A549 (cell line): Measurements from ENCODE around the gene ZNF627. TPM values are rescaled to one million over a fixed set of nuclear protein-coding genes. Genes with fewer than 3 reads are reported as not detected.
A peak's percentile ranks its signal among the peaks of the same experiment; 100 is the strongest.
"Not testable (repeated sequence)": the region's sequence is repeated elsewhere in the genome, so short reads cannot be mapped to it uniquely, and the experiment has no call there.

ENCODE experiments used
- ATAC-seq, 2 experiments: fragments of 200-7000 bp in 1 of 2; fragments of >200 bp in 1 of 2; cut with Nextera tagmentation in 1 of 2; cut with Tn5 transposase in 1 of 2; 3 replicates each; pipeline versions ENCODE4 v1.8.0 to v1.9.1; 2018 to 2020; ENCODE audit warnings: mild to moderate bottlenecking in 1 of 2, moderate library complexity in 1 of 2
- CTCF ChIA-PET: fragments of 300-600 bp; sonication (Branson Sonifier 250); formaldehyde crosslinking; extraction: SDS; loops from one replicate; lab custom pipeline; 2021; ENCODE audit warnings: antibody characterized with exemption, inconsistent platforms; lab: Yijun Ruan, JAX
- POLR2A ChIA-PET: fragments of 350-600 bp; formaldehyde crosslinking; extraction: SDS; loops from one replicate; lab custom pipeline; 2021; ENCODE audit warnings: antibody characterized with exemption, inconsistent platforms; lab: Yijun Ruan, JAX
- DNase-seq, 2 experiments: peaks; one replicate each; pipeline versions ENCODE4 v3.0.0 to v3.0.0-alpha.2; 2011 to 2016; ENCODE audit warnings: low read depth in 1 of 2, low spot score in 1 of 2
- FAIRE-seq: peaks from 2 replicates; lab custom pipeline; 2011; peaks lifted over from hg19 to GRCh38; lab: Jason Lieb, UNC
- H3K27ac ChIP-seq, 2 experiments: fragments of >200 bp; sonication (Bioruptor Twin); formaldehyde crosslinking; 3 replicates each; pipeline ENCODE4 v1.5.1; 2016 to 2017
- H3K4me1 ChIP-seq: fragments of >200 bp; sonication (Bioruptor Twin); formaldehyde crosslinking; 3 replicates; pipeline ENCODE4 v1.6.1; 2016
- H3K4me2 ChIP-seq: fragments of >200 bp; sonication (Bioruptor Twin); formaldehyde crosslinking; 3 replicates; pipeline ENCODE4 v1.6.1; 2016
- H3K4me3 ChIP-seq: fragments of >200 bp; sonication (Bioruptor Twin); formaldehyde crosslinking; 3 replicates; pipeline ENCODE4 v1.5.1; 2016
- H3K9me3 ChIP-seq: fragments of >200 bp; sonication (Bioruptor Twin); formaldehyde crosslinking; 3 replicates; pipeline ENCODE4 v1.6.1; 2016
- CBX2 ChIP-seq: fragments of 200-600 bp; sonication (generic); IDR thresholded peaks from 2 replicates; pipeline ENCODE4 v1.6.1; 2016; ENCODE audit warnings: low read depth, mild to moderate bottlenecking, borderline replicate concordance
- CBX8 ChIP-seq: fragments of 200-600 bp; sonication (generic); IDR thresholded peaks from 2 replicates; pipeline ENCODE4 v1.6.1; 2016
- CEBPB ChIP-seq, 2 experiments: fragments of >200 bp in 1 of 2; sonication (Bioruptor Twin) in 1 of 2; formaldehyde crosslinking in 1 of 2; IDR thresholded peaks; 2 replicates each; pipeline ENCODE4 v1.6.1; 2012 to 2016
- FOSB ChIP-seq: fragments of 250-450 bp; sonication (Bioruptor Pico); IDR thresholded peaks from 2 replicates; pipeline ENCODE4 v1.5.0; 2020; ENCODE audit warnings: mild to moderate bottlenecking, moderate library complexity
- FOXS1 ChIP-seq: fragments of 250-450 bp; sonication (Bioruptor Pico); IDR thresholded peaks from 2 replicates; pipeline ENCODE4 v1.5.0; 2020; ENCODE audit warnings: mild to moderate bottlenecking, moderate library complexity
- HEYL ChIP-seq: fragments of 250-450 bp; sonication (Bioruptor Pico); IDR thresholded peaks from 2 replicates; pipeline ENCODE4 v1.8.0; 2021; ENCODE audit warnings: mild to moderate bottlenecking, moderate library complexity
- JUN ChIP-seq, 2 experiments: fragments of >200 bp; sonication (Bioruptor Twin); formaldehyde crosslinking; IDR thresholded peaks; 2 replicates in 1 of 2; 3 replicates in 1 of 2; pipeline ENCODE4 v1.6.1; 2016 to 2017
- KDM1A ChIP-seq: fragments of 200-600 bp; sonication (generic); IDR thresholded peaks from 2 replicates; pipeline ENCODE4 v1.6.1; 2016; ENCODE audit warnings: low read depth, mild to moderate bottlenecking
- KDM5A ChIP-seq: fragments of 200-600 bp; sonication (generic); IDR thresholded peaks from 2 replicates; pipeline ENCODE4 v1.6.1; 2016; ENCODE audit warnings: antibody characterized with exemption, mild to moderate bottlenecking
- MAFK ChIP-seq: fragments of 450-650 bp; IDR thresholded peaks from 2 replicates; pipeline ENCODE4 v1.6.1; 2014; ENCODE audit not compliant: partially characterized antibody
- POLR2A ChIP-seq: IDR thresholded peaks from 2 replicates; pipeline ENCODE4 v1.6.1; 2012; ENCODE audit warnings: mild to moderate bottlenecking, low read length
- RAD21 ChIP-seq, 2 experiments: fragments of >200 bp in 1 of 2; sonication (Bioruptor Twin) in 1 of 2; formaldehyde crosslinking in 1 of 2; IDR thresholded peaks in 1 of 2; conservative IDR thresholded peaks in 1 of 2; 2 replicates in 1 of 2; 3 replicates in 1 of 2; pipeline ENCODE4 v1.6.1; 2012 to 2018; ENCODE audit warnings: inconsistent platforms in 1 of 2
- RARB ChIP-seq: fragments of 250-450 bp; sonication (Bioruptor Pico); IDR thresholded peaks from 2 replicates; pipeline ENCODE4 v1.8.0; 2021; ENCODE audit warnings: mild to moderate bottlenecking, moderate library complexity
- RFX5 ChIP-seq: fragments of 450-650 bp; IDR thresholded peaks from 2 replicates; pipeline ENCODE4 v1.7.1; 2014; ENCODE audit warnings: antibody characterized with exemption, mild to moderate bottlenecking, moderate library complexity
- RNF2 ChIP-seq: fragments of 200-600 bp; sonication (generic); IDR thresholded peaks from 2 replicates; pipeline ENCODE4 v1.6.1; 2016; ENCODE audit warnings: low read depth, mild to moderate bottlenecking, antibody characterized with exemption, moderate library complexity, borderline replicate concordance
- SMC3 ChIP-seq: fragments of >200 bp; sonication (Bioruptor Twin); formaldehyde crosslinking; IDR thresholded peaks from 3 replicates; pipeline ENCODE4 v1.6.1; 2018; ENCODE audit warnings: inconsistent platforms
- ZC3H11A ChIP-seq: fragments of 450-650 bp; IDR thresholded peaks from 2 replicates; pipeline ENCODE4 v1.6.1; 2014; ENCODE audit warnings: antibody characterized with exemption, mild to moderate bottlenecking
- ZSCAN20 ChIP-seq: fragments of 250-450 bp; sonication (Bioruptor Pico); IDR thresholded peaks from 2 replicates; pipeline ENCODE4 v1.8.0; 2022; ENCODE audit warnings: mild to moderate bottlenecking, moderate library complexity
- WGBS: methylation state at CpG from one replicate; pipeline ENCODE4 v1.1.6; 2017; ENCODE audit errors: missing lambda C conversion rate; 5-methylcytosine and 5-hydroxymethylcytosine counted together
- polyA plus RNA-seq, 4 experiments: library from polyadenylated mRNA; depleted of rRNA in 3 of 4; stranded (reverse); fragments of >200 nt; fragmentation: RNase III in 1 of 4; extraction: RNeasy Plus Mini Kit Qiagen cat#74134 plus additional on column Dnase treatment in 1 of 4; gene quantifications; 2 replicates in 3 of 4; 3 replicates in 1 of 4; pipeline ENCODE4 v1.2.3, GENCODE V29; 2011 to 2017
- TF ChIP-seq, protein P1 (sequence below): IDR thresholded peaks from 2 replicates; pipeline ENCODE4 v1.6.1; 2012
- TF ChIP-seq, protein P2 (sequence below): fragments of >200 bp; sonication (Bioruptor Twin); formaldehyde crosslinking; IDR thresholded peaks from 3 replicates; pipeline ENCODE4 v1.5.1; 2016
- TF ChIP-seq, protein P3 (sequence below): IDR thresholded peaks from 2 replicates; pipeline ENCODE4 v1.6.1; 2012
- TF ChIP-seq, protein P4 (sequence below): fragments of 250-450 bp; sonication (Bioruptor Pico); IDR thresholded peaks from 2 replicates; pipeline ENCODE4 v1.5.0; 2020; ENCODE audit warnings: low read depth, mild to moderate bottlenecking, moderate library complexity

The ZNF627 gene
- polyA plus RNA-seq, 2 of the 4 experiments (the other 2 are of a cell fraction): 4.5 to 7.5 TPM

- DNase-seq: peak in 1 of 2 experiments; percentile 73
- TF ChIP-seq HEYL (CRISPR knock-in tag): no peak
- TF ChIP-seq RARB (CRISPR knock-in tag): no peak
- no peak for TF ChIP-seq CEBPB (IDR thresholded peaks at IDR 0.05)
- TF ChIP-seq RFX5: no peak
- TF ChIP-seq, protein P1, sequence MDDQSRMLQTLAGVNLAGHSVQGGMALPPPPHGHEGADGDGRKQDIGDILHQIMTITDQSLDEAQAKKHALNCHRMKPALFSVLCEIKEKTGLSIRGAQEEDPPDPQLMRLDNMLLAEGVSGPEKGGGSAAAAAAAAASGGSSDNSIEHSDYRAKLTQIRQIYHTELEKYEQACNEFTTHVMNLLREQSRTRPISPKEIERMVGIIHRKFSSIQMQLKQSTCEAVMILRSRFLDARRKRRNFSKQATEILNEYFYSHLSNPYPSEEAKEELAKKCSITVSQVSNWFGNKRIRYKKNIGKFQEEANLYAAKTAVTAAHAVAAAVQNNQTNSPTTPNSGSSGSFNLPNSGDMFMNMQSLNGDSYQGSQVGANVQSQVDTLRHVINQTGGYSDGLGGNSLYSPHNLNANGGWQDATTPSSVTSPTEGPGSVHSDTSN: no peak
- no peak for TF ChIP-seq CBX8
- TF ChIP-seq KDM5A: no peak
- no peak for TF ChIP-seq ZC3H11A
- TF ChIP-seq POLR2A: no peak
- peak; percentile 26 to 56; a peak in 2 of 5 replicates for TF ChIP-seq RAD21 (conservative IDR thresholded peaks at IDR 0.05 in 1 of 2, IDR thresholded peaks at IDR 0.05 in 1 of 2)
- TF ChIP-seq, protein P2, sequence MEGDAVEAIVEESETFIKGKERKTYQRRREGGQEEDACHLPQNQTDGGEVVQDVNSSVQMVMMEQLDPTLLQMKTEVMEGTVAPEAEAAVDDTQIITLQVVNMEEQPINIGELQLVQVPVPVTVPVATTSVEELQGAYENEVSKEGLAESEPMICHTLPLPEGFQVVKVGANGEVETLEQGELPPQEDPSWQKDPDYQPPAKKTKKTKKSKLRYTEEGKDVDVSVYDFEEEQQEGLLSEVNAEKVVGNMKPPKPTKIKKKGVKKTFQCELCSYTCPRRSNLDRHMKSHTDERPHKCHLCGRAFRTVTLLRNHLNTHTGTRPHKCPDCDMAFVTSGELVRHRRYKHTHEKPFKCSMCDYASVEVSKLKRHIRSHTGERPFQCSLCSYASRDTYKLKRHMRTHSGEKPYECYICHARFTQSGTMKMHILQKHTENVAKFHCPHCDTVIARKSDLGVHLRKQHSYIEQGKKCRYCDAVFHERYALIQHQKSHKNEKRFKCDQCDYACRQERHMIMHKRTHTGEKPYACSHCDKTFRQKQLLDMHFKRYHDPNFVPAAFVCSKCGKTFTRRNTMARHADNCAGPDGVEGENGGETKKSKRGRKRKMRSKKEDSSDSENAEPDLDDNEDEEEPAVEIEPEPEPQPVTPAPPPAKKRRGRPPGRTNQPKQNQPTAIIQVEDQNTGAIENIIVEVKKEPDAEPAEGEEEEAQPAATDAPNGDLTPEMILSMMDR: peak; percentile 51
- TF ChIP-seq MAFK: no peak
- no peak for TF ChIP-seq ZSCAN20 (CRISPR knock-in tag)
- TF ChIP-seq FOXS1: no peak
- TF ChIP-seq, all 56 proteins: peak for 2
- CTCF ChIA-PET: interaction anchor here (0.6 to 1.3 kb wide), 5 partner anchors 9 to 154 kb away, joined by 3 to 5 read pairs (median 3); no protein-coding TSS in a partner anchor
- Histone ChIP-seq H3K4me2 (peak overlapping the region; percentile 60), H3K9me3 (no peaks in the 10 kb centered on the region), H3K27ac (no peak overlapping the region; a peak in 3 of 6 replicates), H3K4me1 (peaks cover 7% of the 10 kb centered on the region; the same call in 2 of the 3 replicates), H3K4me3 (peak overlapping the region; percentile 74; the same call in 2 of the 3 replicates)
- ATAC-seq: peak in 1 of 2 experiments; percentile 57; a peak in 3 of 6 replicates
- 48% methylated on average over 9 of the region's 9 CpGs for WGBS
- no peak for FAIRE-seq
- POLR2A ChIA-PET: no interaction called here
These were observed 36.8 kb upstream of the ZNF627 start for GRCh38 chr19:11560404-11561051.

DNA sequence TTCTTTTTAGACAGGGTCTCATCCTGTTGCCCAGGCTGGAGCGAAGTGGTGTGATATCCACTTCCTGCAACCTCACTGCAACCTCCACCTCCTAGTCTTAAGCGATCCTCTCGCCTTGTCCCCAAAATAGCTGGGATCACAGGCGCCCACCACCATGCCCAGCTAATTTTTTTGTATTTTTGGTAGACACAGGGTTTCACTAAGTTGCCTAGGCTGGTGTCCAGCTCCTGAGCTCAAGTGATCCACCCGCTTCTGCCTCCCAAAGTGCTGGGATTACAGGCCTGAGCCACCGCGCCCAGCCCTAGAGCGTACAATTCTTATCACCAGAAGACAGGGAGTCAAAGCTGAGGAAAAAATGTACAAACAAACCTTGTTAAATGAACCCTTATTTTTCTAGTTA, 33.8 kb upstream of the ZNF627 start:
- POLR2A ChIA-PET: no interaction called here
- FAIRE-seq: no peak
- ATAC-seq: no peak
- peaks cover 3% of the 10 kb centered on the region; the same call in 1 of the 3 replicates for H3K4me1 ChIP-seq
- TF ChIP-seq RNF2: no peak
- no peak for TF ChIP-seq CBX8
- no peak for TF ChIP-seq CEBPB (IDR thresholded peaks at IDR 0.05)
- TF ChIP-seq JUN (IDR thresholded peaks at IDR 0.05): no peak
- TF ChIP-seq KDM5A: no peak
- TF ChIP-seq, protein P3, sequence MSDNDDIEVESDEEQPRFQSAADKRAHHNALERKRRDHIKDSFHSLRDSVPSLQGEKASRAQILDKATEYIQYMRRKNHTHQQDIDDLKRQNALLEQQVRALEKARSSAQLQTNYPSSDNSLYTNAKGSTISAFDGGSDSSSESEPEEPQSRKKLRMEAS: no peak
- TF ChIP-seq POLR2A: no peak
- no peak for TF ChIP-seq SMC3
- no peak for TF ChIP-seq MAFK
- no peak for TF ChIP-seq FOSB
- TF ChIP-seq, protein P4, sequence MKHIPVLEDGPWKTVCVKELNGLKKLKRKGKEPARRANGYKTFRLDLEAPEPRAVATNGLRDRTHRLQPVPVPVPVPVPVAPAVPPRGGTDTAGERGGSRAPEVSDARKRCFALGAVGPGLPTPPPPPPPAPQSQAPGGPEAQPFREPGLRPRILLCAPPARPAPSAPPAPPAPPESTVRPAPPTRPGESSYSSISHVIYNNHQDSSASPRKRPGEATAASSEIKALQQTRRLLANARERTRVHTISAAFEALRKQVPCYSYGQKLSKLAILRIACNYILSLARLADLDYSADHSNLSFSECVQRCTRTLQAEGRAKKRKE: no peak
- TF ChIP-seq CBX2: no peak
- no peak for TF ChIP-seq KDM1A
- no peak overlapping the region for H3K4me3 ChIP-seq
- 93% methylated on average over 8 of the region's 8 CpGs for WGBS
- H3K4me2 ChIP-seq: no peak overlapping the region
- H3K9me3 ChIP-seq: no peaks in the 10 kb centered on the region
- H3K27ac ChIP-seq: no peak overlapping the region
- CTCF ChIA-PET: no interaction called here
- no peak for DNase-seq

DNA sequence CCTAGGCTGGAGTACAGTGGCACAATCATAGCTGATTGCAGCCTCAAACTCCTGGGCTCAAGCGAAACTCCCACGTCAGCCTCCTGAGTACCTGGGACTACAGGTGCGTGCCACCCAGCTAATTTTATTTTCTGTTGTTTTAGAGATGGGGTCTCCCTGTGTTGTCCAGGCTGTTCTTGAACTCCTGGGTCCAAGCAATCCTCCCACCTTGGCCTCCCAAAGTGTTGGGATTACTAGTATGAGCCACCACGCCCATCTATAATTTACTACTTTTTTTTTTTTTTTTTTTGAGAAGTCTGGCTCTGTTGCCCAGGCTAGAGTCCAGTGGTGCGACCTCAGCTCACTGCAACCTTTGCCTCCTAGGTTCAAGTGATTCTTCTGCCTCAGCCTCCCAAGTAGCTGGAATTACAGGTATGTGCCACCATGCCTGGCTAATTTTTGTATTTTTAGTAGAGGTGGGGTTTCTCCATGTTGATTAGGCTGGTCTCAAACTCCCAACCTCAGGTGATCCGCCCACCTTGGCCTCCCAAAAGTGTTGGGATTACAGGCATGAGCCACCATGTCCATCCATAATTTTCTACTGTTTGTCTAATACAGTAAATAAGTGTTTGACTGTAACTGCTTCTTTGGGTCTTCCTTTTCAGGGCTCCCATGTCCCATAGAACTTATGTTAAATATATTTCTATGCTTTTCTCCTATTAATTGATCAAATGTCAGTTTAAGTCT, 33.0 kb upstream of the ZNF627 start:
- H3K4me2 ChIP-seq, H3K9me3 ChIP-seq, H3K4me3 ChIP-seq, H3K4me1 ChIP-seq, DNase-seq, H3K27ac ChIP-seq, CTCF ChIA-PET, ATAC-seq, POLR2A ChIA-PET, FAIRE-seq: not testable (repeated sequence)
- 94% methylated on average over 6 of the region's 6 CpGs for WGBS

GRCh38 chr19:11565649-11565980, 31.7 kb upstream of the ZNF627 start:
- 88% methylated on average over 5 of the region's 5 CpGs for WGBS
- FAIRE-seq, H3K4me2 ChIP-seq, H3K4me3 ChIP-seq, DNase-seq, H3K9me3 ChIP-seq, POLR2A ChIA-PET, H3K4me1 ChIP-seq, ATAC-seq, H3K27ac ChIP-seq: not testable (repeated sequence)
- CTCF ChIA-PET: interaction anchor here (0.6 to 0.7 kb wide), 2 partner anchors 11 to 184 kb away, joined by 3 to 5 read pairs; no protein-coding TSS in a partner anchor
